Stomach smooth muscle (tissue), 2 donors: ENCODE results near the gene MINDY4.

Experiments
- H3K27ac ChIP-seq: one replicate; pipeline ENCODE4 v1.7.0; 2013; ENCODE audit warnings: mild to moderate bottlenecking, low read length, inconsistent platforms
- H3K27me3 ChIP-seq, 2 donors: one replicate each; pipeline ENCODE4 v1.7.0; 2013; ENCODE audit warnings: low read length in 2 of 2; ENCODE audit not compliant: insufficient read depth in 2 of 2, control insufficient read depth in 1 of 2
- H3K36me3 ChIP-seq, 2 donors: one replicate each; pipeline ENCODE4 v1.7.0; 2013; ENCODE audit warnings: low read length in 2 of 2; ENCODE audit not compliant: control insufficient read depth in 2 of 2, insufficient read depth in 2 of 2
- H3K4me1 ChIP-seq: one replicate; pipeline ENCODE4 v1.7.0; 2013; ENCODE audit warnings: low read length; ENCODE audit not compliant: control insufficient read depth, insufficient read depth
- H3K4me3 ChIP-seq, 2 donors: one replicate each; pipeline ENCODE4 v1.7.0; 2013; ENCODE audit warnings: low read length in 2 of 2
- H3K9ac ChIP-seq, 2 donors: one replicate each; pipeline ENCODE4 v1.7.0; 2013; ENCODE audit warnings: low read length in 2 of 2, mild to moderate bottlenecking in 1 of 2
- H3K9me3 ChIP-seq, 2 donors: one replicate each; pipeline ENCODE4 v1.7.0; 2013; ENCODE audit warnings: low read length in 2 of 2; ENCODE audit not compliant: control insufficient read depth in 2 of 2
- donor health status: healthy.
- donor health status: Pancreatic carcinoma.

The MINDY4 gene

DNA sequence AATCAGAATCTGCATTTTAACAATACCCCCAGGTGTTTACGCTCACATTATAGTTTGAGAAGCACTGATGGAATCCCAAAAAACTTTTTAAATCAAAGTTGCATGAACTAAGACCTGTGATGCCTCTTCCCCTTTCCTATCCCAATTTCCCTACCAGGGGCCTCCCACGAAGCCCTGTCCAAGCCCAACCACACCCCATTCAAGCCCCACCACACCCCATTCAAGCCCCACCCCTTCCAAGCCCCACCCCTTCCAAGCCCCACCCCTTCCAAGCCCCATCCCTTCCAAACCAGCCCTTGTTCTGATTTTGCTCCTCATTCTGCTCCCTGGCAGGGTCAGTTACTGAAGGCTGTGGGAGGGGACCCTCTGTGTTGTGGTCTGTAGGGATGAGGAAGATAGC lies 130.6 kb downstream of the MINDY4 start:
- Histone ChIP-seq H3K4me1 (peaks cover 49% of the 10 kb centered on the region), H3K9ac (no peak overlapping the region), H3K4me3 (no peak overlapping the region), H3K27me3 (no peaks in the 10 kb centered on the region), H3K27ac (no peak overlapping the region), H3K36me3 (peaks cover 0 to 2% of the 10 kb centered on the region in 2 donors), H3K9me3 (no peaks in the 10 kb centered on the region)

DNA sequence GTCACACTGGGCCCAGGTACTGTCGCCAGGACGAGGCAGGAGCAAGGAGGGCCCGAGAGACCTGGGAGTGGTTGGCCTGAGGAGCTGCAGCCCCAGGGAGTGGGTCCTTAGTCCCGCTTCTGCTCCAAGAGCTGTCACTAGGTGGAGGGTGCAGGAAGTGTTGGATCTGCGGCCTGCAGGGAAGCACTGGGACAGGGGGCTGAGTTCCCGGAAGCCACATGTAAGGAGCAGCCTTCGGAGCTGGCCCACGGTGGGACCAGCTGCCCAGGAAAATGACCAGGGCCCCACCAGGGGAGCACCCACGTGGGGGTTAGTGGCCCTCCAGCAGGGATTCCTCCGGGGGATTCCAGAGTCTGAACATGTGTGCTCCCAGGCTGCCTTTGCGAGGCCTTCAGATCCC lies 131.2 kb downstream of the MINDY4 start:
- H3K4me1 ChIP-seq: peaks cover 45% of the 10 kb centered on the region
- H3K36me3 ChIP-seq: peaks cover 0 to 2% of the 10 kb centered on the region in 2 donors
- H3K4me3 ChIP-seq: no peak overlapping the region
- no peaks in the 10 kb centered on the region for H3K27me3 ChIP-seq
- H3K9ac ChIP-seq: no peak overlapping the region
- H3K27ac ChIP-seq: no peak overlapping the region
- H3K9me3 ChIP-seq: no peaks in the 10 kb centered on the region

DNA sequence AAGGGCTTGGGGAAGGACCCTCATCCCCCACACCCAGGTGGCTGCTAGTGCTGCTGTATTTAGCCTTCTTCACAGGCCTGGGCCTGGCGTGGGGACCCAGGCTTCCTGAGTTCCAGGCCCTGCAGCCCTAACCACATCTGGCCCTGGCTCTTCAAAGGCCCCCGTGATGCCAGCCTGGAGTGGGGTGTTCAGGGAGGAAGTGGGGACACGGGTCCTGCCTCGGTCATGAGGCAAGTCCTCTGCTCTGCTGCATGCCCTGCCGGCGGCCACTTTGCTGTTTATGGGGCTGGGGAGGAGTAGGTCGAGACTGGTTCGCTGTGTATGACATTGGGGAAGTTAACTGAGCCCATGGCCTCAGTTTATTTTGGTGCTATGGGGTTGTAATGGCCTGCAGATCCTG lies 131.9 kb downstream of the MINDY4 start:
- no peak overlapping the region for H3K9ac ChIP-seq
- H3K9me3 ChIP-seq: no peaks in the 10 kb centered on the region
- no peak overlapping the region for H3K27ac ChIP-seq
- H3K4me3 ChIP-seq: no peak overlapping the region
- no peaks in the 10 kb centered on the region for H3K27me3 ChIP-seq
- peaks cover 50% of the 10 kb centered on the region for H3K4me1 ChIP-seq
- H3K36me3 ChIP-seq: peaks cover 0 to 2% of the 10 kb centered on the region in 2 donors

DNA sequence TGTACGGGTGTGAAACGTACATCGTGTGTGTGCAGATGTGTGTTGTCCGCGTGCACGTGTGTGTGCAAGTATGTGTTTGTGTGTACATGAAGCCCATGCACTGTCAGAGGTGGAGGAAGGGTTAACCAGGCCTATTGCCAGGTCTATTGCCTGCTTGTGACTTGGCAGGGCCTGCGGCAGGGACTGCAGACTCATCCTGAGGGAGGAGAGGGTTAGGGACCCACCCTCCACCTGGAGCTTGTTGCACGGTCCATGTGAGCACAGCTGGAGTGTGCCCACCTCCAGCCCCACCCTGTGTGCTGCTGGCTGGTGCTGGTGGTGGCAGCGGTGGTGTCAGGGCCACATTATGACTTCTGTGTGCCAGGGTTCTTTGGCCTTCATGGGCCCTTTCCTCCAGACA lies 133.3 kb downstream of the MINDY4 start:
- Histone ChIP-seq H3K27ac (no peak overlapping the region), H3K36me3 (peaks cover 0 to 2% of the 10 kb centered on the region in 2 donors), H3K4me1 (peaks cover 57% of the 10 kb centered on the region), H3K9ac (no peak overlapping the region), H3K4me3 (no peak overlapping the region), H3K9me3 (no peaks in the 10 kb centered on the region), H3K27me3 (no peaks in the 10 kb centered on the region)

DNA sequence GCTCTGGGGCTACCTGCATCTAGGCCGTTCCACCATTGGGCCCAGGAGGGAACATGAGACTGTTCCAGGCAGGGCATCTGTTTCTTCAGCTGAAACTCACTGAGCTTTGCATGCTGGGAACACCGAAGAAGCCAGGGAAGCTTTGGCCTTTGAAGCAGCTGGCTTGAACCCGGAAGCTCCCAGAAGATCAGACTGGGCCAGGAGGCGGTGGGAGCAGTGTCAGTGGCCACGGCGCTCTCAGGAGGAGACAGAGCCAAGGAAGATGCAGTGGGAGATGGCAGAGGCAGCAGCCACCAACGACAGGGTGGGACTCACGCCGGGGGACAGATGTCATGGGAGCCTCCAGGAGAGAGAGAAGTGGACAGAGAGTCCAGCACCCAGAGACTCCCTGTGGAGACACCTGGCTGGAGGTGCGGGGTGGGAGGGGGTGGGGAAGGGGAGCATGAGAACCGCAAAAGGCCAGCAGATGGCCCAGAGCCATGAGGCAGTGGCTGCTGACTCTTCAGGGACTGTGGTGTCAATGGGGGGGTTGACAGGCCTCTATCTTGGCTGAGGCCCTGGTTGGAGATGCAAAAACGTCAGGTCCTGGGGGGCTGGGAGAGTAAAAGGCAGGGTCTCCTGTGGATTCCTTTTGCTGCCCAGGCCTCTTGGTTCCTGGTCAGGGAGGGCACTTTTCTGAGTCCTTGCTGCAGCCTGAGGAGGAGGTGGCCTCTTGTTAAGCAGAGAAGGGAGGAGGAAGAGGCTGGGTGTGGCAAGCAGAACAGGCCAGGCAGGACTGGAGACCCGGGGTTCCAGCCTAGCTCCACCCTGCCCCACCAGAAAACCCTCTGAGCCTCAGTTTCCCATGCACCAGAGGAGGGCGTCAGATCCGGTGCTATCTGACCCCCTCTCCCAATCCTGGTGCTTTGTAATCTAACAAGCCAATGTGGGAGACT lies 134.1 kb downstream of the MINDY4 start:
- Histone ChIP-seq H3K4me1 (peaks cover 57% of the 10 kb centered on the region), H3K9ac (no peak overlapping the region), H3K36me3 (peaks cover 0 to 2% of the 10 kb centered on the region in 2 donors), H3K27ac (peak overlapping the region; percentile 24), H3K27me3 (no peaks in the 10 kb centered on the region), H3K9me3 (no peaks in the 10 kb centered on the region), H3K4me3 (no peak overlapping the region)

DNA sequence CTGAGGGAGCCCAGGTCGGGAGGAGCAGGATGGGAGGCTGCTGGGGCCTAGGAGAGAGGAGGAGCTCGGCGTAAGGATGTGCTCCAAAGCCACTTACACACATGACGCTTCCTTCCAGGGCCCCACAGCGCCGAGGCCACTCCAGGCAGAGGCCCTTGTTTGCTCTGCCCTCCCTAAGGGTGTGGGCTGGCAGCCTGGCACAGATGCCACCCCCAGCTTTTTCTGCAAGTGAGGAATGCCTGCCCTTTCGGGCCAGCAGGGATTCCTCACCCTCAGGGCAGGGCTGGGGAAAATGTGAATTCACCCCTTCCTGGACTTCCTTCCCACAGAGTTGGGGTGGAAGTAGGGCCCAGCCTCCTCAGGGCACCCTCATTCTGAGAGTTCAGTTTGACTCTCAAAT lies 134.8 kb downstream of the MINDY4 start:
- H3K27ac ChIP-seq: peak overlapping the region; percentile 24
- H3K9ac ChIP-seq: no peak overlapping the region
- H3K4me1 ChIP-seq: peaks cover 57% of the 10 kb centered on the region
- H3K4me3 ChIP-seq: no peak overlapping the region
- H3K27me3 ChIP-seq: no peaks in the 10 kb centered on the region
- H3K9me3 ChIP-seq: no peaks in the 10 kb centered on the region
- H3K36me3 ChIP-seq: peaks cover 0 to 2% of the 10 kb centered on the region in 2 donors

DNA sequence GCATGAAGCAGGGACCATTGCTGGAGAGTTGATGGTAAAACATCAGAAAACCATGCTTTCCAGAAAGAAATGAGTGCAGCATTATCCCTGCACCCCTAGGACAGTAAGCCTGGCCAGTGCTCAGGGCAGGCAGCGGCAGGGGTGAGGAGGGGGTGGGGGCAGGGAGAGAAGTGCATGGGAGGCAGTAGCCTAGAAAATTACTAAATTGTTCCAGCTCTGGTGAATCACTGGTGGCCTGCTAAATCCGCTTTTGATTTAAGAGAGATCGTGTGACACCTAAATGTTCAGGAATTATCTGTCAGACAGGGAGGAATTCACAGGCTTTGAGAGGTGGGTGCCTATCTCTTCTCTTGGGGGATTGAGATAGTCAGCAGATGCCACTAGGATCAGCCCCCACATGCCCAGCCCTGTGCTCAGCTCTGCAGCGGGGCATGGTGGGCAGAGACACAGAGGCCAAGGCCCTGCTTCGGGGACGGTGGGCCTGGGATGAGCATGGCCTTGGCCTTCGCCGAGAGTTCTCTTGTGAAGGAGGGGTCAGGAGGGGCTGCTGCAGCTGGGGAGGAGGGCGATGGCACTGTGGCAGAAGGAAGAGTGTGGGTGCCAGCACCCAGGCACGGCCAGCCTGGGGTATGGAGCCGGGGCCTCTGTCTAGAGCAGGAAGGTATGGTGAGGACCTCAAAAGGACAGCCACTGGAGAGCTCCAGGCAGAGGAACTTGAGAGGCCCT lies 135.5 kb downstream of the MINDY4 start:
- Histone ChIP-seq H3K9me3 (no peaks in the 10 kb centered on the region), H3K27me3 (no peaks in the 10 kb centered on the region), H3K27ac (peak overlapping the region; percentile 24), H3K4me1 (peaks cover 60% of the 10 kb centered on the region), H3K9ac (no peak overlapping the region), H3K36me3 (peaks cover 0 to 2% of the 10 kb centered on the region in 2 donors), H3K4me3 (no peak overlapping the region)

DNA sequence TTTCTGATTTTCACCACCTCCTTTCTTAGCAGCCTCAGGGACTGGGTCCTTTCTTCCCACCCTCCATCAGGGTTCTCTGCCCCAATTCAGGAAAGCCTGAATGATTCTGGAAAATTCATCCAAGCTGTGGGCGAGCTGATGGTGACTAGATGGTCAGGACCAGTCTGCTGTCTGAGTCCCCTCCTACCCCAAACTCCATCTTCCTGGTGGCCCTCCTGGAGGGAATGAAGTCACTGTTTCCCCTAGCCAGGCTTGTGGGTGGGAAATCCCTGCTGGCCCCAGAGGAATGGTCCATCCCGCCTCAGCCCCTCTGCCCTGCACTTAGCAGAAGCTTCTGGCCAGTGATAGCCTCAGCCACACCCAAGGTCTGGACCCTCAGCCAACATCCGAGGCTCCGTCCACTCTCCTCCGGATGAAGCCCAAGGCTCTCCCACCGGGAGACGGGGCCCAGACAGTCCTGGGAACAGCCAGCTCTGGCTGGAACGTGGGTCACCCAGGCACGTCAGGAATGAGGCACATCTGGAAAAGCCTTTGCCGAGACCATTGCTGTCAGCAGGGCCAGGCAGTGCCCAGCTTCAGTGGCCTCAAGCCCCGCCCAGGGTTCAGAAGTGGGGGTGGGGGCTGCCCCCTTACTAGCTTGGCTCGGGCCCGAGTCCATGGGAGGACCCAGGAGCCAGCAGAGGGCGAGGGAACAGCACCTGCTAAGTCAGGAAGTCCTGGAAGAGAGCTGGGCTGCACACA lies 136.5 kb downstream of the MINDY4 start:
- no peaks in the 10 kb centered on the region for H3K27me3 ChIP-seq
- H3K4me3 ChIP-seq: no peak overlapping the region
- no peaks in the 10 kb centered on the region for H3K9me3 ChIP-seq
- H3K27ac ChIP-seq: no peak overlapping the region
- peaks cover 0 to 2% of the 10 kb centered on the region in 2 donors for H3K36me3 ChIP-seq
- no peak overlapping the region for H3K9ac ChIP-seq
- H3K4me1 ChIP-seq: peaks cover 66% of the 10 kb centered on the region

DNA sequence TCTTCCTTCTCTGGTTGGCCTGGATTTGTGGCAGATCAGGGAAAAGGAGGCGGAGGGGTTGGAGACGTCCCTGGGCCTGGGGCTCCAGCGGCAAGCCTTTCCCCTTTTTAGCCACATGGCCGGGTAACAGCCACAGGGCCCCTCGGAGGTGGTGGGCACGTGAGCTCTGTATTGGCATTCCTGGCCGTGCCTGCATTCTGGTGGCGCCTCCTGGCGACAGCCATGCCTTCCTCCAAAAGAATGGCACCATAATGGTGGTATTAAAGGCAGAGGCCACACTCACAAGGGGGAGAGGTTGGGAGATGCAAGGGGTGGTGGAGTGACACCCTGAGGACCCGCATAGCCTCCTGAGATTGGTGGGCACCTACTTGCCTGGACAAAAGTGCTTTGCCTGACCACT lies 137.5 kb downstream of the MINDY4 start:
- H3K27ac ChIP-seq: peak overlapping the region; percentile 31
- H3K27me3 ChIP-seq: no peaks in the 10 kb centered on the region
- no peak overlapping the region for H3K9ac ChIP-seq
- H3K4me3 ChIP-seq: no peak overlapping the region
- H3K9me3 ChIP-seq: no peaks in the 10 kb centered on the region
- H3K4me1 ChIP-seq: peaks cover 70% of the 10 kb centered on the region
- H3K36me3 ChIP-seq: peaks cover 0 to 2% of the 10 kb centered on the region in 2 donors

DNA sequence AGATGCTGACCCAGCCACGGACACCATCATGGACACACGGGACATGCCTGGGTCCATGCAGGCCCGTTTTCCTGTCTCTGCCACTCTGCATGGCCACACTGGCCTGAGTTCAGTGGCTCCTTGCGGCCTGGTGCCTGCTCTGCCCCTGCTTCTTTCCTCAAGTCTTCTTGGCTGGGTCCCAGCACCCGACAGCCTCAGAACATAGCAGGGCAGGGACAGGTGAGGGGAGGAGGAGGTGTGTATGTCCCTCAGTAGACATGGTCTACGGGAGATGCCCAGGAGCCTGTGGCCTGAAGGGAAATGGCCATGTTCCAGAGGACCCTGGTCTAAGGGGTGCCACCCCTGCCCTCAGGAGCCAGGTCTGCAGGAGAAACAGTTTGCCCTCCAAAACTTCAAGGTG lies 138.2 kb downstream of the MINDY4 start:
- Histone ChIP-seq H3K4me3 (no peak overlapping the region), H3K9me3 (no peaks in the 10 kb centered on the region), H3K4me1 (peaks cover 78% of the 10 kb centered on the region), H3K27me3 (no peaks in the 10 kb centered on the region), H3K9ac (peak overlapping the region in 1 of 2 donors; percentile 44), H3K36me3 (peaks cover 0 to under 1% of the 10 kb centered on the region in 2 donors), H3K27ac (peak overlapping the region; percentile 91)
